GM19043 (cell line): Measurements from ENCODE around the gene CREBBP.

ENCODE experiments used
- ATAC-seq: cut with Tn5 transposase; IDR thresholded peaks from one replicate; pipeline ENCODE4 v1.9.1; 2021; ENCODE audit warnings: low read depth; ENCODE audit not compliant: unreplicated experiment

CREBBP gene

GRCh38 chr16:3879887-3880564 lies 487 bp downstream of the CREBBP start:
- ATAC-seq: peak; percentile 35

- no peak for ATAC-seq
Observed at GRCh38 chr16:3879258-3879886, 1.1 kb downstream of the CREBBP start.

GRCh38 chr16:3878610-3879009 lies 1.9 kb downstream of the CREBBP start:
- no peak for ATAC-seq

GRCh38 chr16:3876695-3877094 lies 3.8 kb downstream of the CREBBP start:
- ATAC-seq: no peak

- no peak for ATAC-seq
Observed at GRCh38 chr16:3876160-3876559, 4.4 kb downstream of the CREBBP start.

GRCh38 chr16:3874794-3875692 lies 5.5 kb downstream of the CREBBP start:
- no peak for ATAC-seq

GRCh38 chr16:3874242-3874641 lies 6.3 kb downstream of the CREBBP start:
- ATAC-seq: no peak

GRCh38 chr16:3873482-3874173 lies 6.9 kb downstream of the CREBBP start:
- no peak for ATAC-seq

- ATAC-seq: no peak
Observed at GRCh38 chr16:3872216-3872895, 8.2 kb downstream of the CREBBP start.

- no peak for ATAC-seq
Observed at GRCh38 chr16:3868967-3869366, 11.5 kb downstream of the CREBBP start.

GRCh38 chr16:3868556-3868955 lies 12.0 kb downstream of the CREBBP start:
- ATAC-seq: no peak

- no peak for ATAC-seq
Observed at GRCh38 chr16:3866703-3867431, 13.6 kb downstream of the CREBBP start.

GRCh38 chr16:3865241-3865640 lies 15.3 kb downstream of the CREBBP start:
- ATAC-seq: no peak

- ATAC-seq: no peak
Observed at GRCh38 chr16:3864562-3864961, 16.0 kb downstream of the CREBBP start.

GRCh38 chr16:3863587-3863986 lies 16.9 kb downstream of the CREBBP start:
- ATAC-seq: no peak

- ATAC-seq: no peak
Observed at GRCh38 chr16:3861808-3862451, 18.6 kb downstream of the CREBBP start.

- ATAC-seq: no peak
Observed at GRCh38 chr16:3859889-3860288, 20.6 kb downstream of the CREBBP start.

GRCh38 chr16:3858801-3859200 lies 21.7 kb downstream of the CREBBP start:
- no peak for ATAC-seq
